Cardiac muscle cell (in vitro differentiated cells and primary cell): ENCODE results near the gene RRP9. TPM values are rescaled to one million over a fixed set of nuclear protein-coding genes. Genes with fewer than 3 reads are reported as not detected.

ENCODE experiments used
- DNase-seq, 2 donors: peaks; one replicate each; pipeline versions ENCODE4 v3.0.0 to v3.0.0-alpha.2; 2010 to 2017; ENCODE audit warnings: low read depth in 1 of 2, low spot score in 1 of 2
- H3K27ac ChIP-seq: fragments of 200-600 bp; sonication (generic); 2 replicates; pipeline ENCODE4 v1.5.1; 2016
- H3K27me3 ChIP-seq: fragments of 200-600 bp; sonication (generic); 2 replicates; pipeline ENCODE4 v1.6.0; 2016; ENCODE audit warnings: control low read depth
- H3K36me3 ChIP-seq: fragments of 200-600 bp; sonication (generic); 2 replicates; pipeline ENCODE4 v1.5.1; 2016; ENCODE audit warnings: control low read depth
- H3K4me1 ChIP-seq: fragments of 200-600 bp; sonication (generic); 2 replicates; pipeline ENCODE4 v1.8.1; 2017; ENCODE audit warnings: low read depth, mild to moderate bottlenecking, mixed run types
- H3K4me3 ChIP-seq: fragments of 200-600 bp; sonication (generic); 2 replicates; pipeline ENCODE4 v1.5.1; 2016; ENCODE audit warnings: mild to moderate bottlenecking
- H3K9me3 ChIP-seq: fragments of 200-600 bp; sonication (generic); 2 replicates; pipeline ENCODE4 v1.5.1; 2017; ENCODE audit warnings: low read depth, mild to moderate bottlenecking, control low read depth
- polyA plus RNA-seq: library from polyadenylated mRNA; unstranded; fragments of >200 nt; fragmentation: Nextera tagmentation; extraction: Ambion mirVana; gene quantifications from 2 replicates; pipeline ENCODE4 v1.2.1, GENCODE V29; 2016
- total RNA-seq: library from RNA; depleted of rRNA; stranded (reverse); fragments of >200 nt; gene quantifications from 2 replicates; pipeline ENCODE4 v1.2.3, GENCODE V29; 2016
- TF ChIP-seq, protein P1 (sequence below): IDR thresholded peaks from 2 replicates; pipeline ENCODE4 v1.5.1; 2012; ENCODE audit warnings: low read depth, mild to moderate bottlenecking, low read length

The RRP9 gene
- total and polyA plus RNA-seq, 2 experiments from 2014 or later = 22.3 to 38.2 TPM

DNA sequence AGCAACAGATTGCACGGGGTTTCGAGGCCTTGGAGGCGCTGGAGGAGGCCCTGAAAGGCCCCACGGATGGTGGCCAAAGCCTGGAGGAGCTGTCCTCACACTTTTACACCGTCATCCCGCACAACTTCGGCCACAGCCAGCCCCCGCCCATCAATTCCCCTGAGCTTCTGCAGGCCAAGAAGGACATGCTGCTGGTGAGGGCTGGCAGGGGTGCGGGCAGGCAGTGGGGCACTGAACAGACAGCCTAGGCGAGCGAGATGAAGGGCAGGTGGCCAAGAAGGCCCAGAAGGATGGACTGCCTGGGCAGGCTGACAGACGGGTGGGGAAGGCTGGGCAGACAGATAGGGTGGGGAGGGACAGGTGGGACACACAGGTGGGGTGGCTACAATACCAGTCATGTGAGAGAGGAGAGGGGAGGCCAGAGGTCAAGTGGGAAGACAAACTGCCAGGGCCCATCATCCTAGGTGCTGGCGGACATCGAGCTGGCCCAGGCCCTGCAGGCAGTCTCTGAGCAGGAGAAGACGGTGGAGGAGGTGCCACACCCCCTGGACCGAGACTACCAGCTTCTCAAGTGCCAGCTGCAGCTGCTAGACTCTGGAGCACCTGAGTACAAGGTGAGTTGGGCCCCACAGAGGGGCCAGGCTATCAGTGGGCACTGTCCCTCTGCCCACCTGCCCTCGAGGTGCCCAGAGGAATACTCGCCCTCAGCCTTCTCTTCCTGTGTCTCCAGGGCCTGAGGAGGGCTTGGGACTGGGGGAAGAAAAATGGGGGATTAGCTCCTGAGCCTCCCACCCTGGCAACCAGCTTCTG lies 3.5 kb upstream of the RRP9 start:
- Histone ChIP-seq H3K4me1 (peaks cover 15% of the 10 kb centered on the region), H3K27ac (no peak overlapping the region), H3K9me3 (no peaks in the 10 kb centered on the region), H3K27me3 (no peaks in the 10 kb centered on the region), H3K4me3 (no peak overlapping the region), H3K36me3 (no peaks in the 10 kb centered on the region)
- TF ChIP-seq, protein P1, sequence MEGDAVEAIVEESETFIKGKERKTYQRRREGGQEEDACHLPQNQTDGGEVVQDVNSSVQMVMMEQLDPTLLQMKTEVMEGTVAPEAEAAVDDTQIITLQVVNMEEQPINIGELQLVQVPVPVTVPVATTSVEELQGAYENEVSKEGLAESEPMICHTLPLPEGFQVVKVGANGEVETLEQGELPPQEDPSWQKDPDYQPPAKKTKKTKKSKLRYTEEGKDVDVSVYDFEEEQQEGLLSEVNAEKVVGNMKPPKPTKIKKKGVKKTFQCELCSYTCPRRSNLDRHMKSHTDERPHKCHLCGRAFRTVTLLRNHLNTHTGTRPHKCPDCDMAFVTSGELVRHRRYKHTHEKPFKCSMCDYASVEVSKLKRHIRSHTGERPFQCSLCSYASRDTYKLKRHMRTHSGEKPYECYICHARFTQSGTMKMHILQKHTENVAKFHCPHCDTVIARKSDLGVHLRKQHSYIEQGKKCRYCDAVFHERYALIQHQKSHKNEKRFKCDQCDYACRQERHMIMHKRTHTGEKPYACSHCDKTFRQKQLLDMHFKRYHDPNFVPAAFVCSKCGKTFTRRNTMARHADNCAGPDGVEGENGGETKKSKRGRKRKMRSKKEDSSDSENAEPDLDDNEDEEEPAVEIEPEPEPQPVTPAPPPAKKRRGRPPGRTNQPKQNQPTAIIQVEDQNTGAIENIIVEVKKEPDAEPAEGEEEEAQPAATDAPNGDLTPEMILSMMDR = no peak
- no peak for DNase-seq

DNA sequence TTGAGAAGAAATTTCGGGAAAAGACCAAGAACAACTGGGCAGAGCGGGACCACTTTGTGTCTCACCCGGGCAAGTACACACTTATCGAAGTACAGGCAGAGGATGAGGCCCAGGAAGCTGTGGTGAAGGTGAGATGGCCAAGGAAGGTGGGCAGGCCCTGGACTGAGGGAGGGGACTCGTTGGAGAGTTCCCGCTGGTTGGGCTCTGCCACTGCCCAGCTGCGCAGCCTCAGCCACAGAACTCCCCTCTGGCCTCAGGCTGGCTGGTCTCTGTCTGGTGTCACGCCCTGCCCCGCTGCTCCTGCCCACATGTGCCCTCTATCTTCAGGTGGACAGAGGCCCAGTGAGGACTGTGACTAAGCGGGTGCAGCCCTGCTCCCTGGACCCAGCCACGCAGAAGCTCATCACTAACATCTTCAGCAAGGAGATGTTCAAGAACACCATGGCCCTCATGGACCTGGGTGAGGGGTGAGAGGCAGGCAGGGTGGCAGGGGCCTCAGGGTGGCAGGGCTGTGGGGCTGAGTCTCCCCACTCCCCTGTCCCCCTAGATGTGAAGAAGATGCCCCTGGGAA lies 2.8 kb upstream of the RRP9 start:
- Histone ChIP-seq H3K27me3 (no peaks in the 10 kb centered on the region), H3K9me3 (no peaks in the 10 kb centered on the region), H3K4me3 (no peak overlapping the region), H3K27ac (no peak overlapping the region), H3K4me1 (peaks cover 15% of the 10 kb centered on the region), H3K36me3 (no peaks in the 10 kb centered on the region)
- TF ChIP-seq, protein P1 = no peak
- DNase-seq = no peak

DNA sequence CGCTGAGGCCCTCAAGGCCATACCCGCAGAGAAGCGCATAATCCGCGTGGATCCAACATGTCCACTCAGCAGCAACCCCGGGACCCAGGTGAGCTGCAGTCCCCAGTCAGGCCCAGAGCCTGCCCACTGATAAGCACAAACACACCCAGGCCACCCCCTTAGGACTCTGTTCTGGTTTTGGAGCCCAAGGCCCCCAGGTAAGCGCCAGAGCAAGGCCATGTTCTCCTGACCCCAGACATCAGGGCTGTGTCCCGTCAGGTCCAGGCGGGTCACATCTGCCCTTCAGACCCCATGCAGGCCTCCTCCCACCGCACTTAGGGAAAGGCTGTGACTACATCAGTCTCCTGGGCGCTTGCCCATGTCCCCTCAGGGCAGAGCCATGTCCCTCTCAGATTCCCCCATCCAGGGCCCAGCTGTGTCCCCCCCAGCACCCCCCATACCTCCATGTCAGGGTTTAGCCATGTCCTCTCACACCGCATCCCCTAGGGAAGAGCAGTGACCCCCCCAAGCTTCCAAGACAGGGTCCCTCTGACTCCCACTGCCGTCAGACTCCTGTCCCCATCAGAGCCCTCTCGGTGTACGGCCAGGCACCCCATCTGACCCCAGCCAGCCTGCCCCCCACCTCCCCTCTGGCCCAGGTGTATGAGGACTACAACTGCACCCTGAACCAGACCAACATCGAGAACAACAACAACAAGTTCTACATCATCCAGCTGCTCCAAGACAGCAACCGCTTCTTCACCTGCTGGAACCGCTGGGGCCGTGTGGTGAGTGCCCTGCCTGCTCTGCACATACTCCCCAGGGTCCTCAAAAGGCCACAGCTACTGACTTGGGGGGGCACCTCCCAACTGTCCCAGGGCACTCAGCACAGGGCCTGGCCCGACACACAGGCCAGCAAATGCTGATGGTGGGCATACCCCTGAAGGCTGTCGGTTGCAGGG lies 2.0 kb upstream of the RRP9 start:
- DNase-seq = no peak
- peaks cover 15% of the 10 kb centered on the region for H3K4me1 ChIP-seq
- H3K27ac ChIP-seq = no peak overlapping the region
- no peaks in the 10 kb centered on the region for H3K27me3 ChIP-seq
- no peaks in the 10 kb centered on the region for H3K9me3 ChIP-seq
- no peaks in the 10 kb centered on the region for H3K36me3 ChIP-seq
- TF ChIP-seq, protein P1 = no peak
- H3K4me3 ChIP-seq = no peak overlapping the region

DNA sequence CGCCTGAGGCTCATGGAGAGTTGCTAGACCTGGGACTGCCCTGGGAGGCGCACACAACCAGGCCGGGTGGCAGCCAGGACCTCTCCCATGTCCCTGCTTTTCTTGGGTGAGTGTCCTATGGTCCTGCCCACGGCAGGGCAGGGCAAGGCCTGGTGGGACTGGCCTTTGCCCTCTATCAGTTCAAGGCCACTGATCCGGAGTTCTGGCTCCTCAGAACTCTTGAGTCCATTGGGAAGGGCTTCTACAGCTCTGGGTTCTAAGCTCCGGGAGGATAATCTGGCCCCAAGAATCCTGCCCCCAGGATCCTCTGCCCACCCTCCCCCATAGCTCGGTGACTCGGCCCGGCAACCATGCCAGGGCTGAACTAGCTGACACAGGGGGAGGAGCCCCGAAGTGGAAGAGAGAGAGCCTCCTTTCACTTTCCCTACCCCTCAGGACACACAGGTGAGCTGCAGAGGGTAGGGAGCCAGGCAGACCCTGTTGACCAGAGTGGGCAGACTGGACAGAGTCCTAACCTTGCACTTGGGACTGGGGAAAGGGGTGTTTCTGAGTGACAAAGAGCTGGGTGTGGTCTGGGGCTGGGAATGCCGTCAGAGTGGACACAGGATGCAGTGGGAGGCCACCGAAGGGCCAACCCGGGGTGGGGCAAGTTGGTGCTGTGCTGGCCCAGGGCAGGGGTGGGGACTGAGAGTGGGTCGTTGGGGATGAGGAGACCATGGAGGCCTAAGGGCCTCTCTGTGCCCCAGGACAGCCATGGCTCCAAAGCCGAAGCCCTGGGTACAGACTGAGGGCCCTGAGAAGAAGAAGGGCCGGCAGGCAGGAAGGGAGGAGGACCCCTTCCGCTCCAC lies 1.1 kb upstream of the RRP9 start:
- Histone ChIP-seq H3K4me3 (peak overlapping the region; percentile 0), H3K36me3 (no peaks in the 10 kb centered on the region), H3K27ac (peak overlapping the region; percentile 81), H3K4me1 (peaks cover 15% of the 10 kb centered on the region), H3K9me3 (no peaks in the 10 kb centered on the region), H3K27me3 (no peaks in the 10 kb centered on the region)
- DNase-seq = peak in 1 of 2 donors; percentile 62
- TF ChIP-seq, protein P1 = no peak

DNA sequence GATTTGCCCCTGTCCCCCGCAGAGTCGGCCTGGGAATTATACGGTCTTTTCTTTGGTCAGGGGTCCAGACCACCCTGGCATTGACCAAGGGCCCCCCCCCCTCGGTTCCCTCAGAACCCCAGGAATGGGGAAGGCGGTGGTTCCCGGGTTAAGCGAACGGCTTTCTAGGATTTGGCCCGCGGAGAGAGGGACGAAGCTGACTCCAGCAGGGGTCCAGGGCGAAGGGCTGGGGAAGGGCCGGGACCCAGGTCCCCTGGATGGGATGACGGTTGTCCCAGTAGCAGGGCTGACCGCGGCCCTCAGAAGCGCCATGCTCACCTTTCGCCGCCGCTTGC lies 274 bp downstream of the RRP9 start:
- Histone ChIP-seq H3K9me3 (no peaks in the 10 kb centered on the region), H3K27ac (peak overlapping the region; percentile 59)
- TF ChIP-seq, protein P1 = no peak

More for the DNA sequence above, 274 bp downstream of the RRP9 start:
- Histone ChIP-seq H3K27me3 (no peaks in the 10 kb centered on the region), H3K4me1 (peaks cover 15% of the 10 kb centered on the region), H3K36me3 (peaks cover 5% of the 10 kb centered on the region), H3K4me3 (peak overlapping the region; percentile 71)
- DNase-seq = no peak
